ENCODE data around the gene CHPF2.

Gene CHPF2

GRCh38 chr7:151206914-151207313 is 25.4 kb upstream of the CHPF2 start:
- no peak for DNase-seq (ENCODE audit: low spot score)

- no peak for DNase-seq (ENCODE audit: low spot score)
These were observed 25.0 kb upstream of the CHPF2 start for GRCh38 chr7:151207315-151207714.

GRCh38 chr7:151207804-151208203 is 24.5 kb upstream of the CHPF2 start:
- no peak for DNase-seq (ENCODE audit: low spot score)

GRCh38 chr7:151208253-151208862 is 23.9 kb upstream of the CHPF2 start:
- DNase-seq (ENCODE audit: low spot score) = no peak

- DNase-seq (ENCODE audit: low spot score) = no peak
These were observed 22.7 kb upstream of the CHPF2 start for GRCh38 chr7:151209588-151209987.

- DNase-seq (ENCODE audit: low spot score) = no peak
These were observed 22.0 kb upstream of the CHPF2 start, which contains the start of gene H2BK1 for GRCh38 chr7:151210087-151210854. TSS of gene H2BK1 (minus strand) at chr7:151210488. CDS start at chr7:151210318, 170 bp downstream.

- DNase-seq (ENCODE audit: low spot score) = no peak
These were observed 21.0 kb upstream of the CHPF2 start for GRCh38 chr7:151211155-151211772.

GRCh38 chr7:151212626-151213025 is 19.7 kb upstream of the CHPF2 start:
- DNase-seq (ENCODE audit: low spot score) = no peak

GRCh38 chr7:151213826-151214225 is 18.5 kb upstream of the CHPF2 start:
- no peak for DNase-seq (ENCODE audit: low spot score)

- DNase-seq (ENCODE audit: low spot score) = no peak
These were observed 16.9 kb upstream of the CHPF2 start for GRCh38 chr7:151215396-151215795.

GRCh38 chr7:151218170-151218569 is 14.1 kb upstream of the CHPF2 start:
- no peak for DNase-seq (ENCODE audit: low spot score)

GRCh38 chr7:151223728-151224127 is 8.6 kb upstream of the CHPF2 start:
- no peak for DNase-seq (ENCODE audit: low spot score)

- no peak for DNase-seq (ENCODE audit: low spot score)
These were observed 6.3 kb upstream of the CHPF2 start for GRCh38 chr7:151225948-151226510.

GRCh38 chr7:151226560-151226874 is 5.8 kb upstream of the CHPF2 start:
- DNase-seq (ENCODE audit: low spot score) = no peak

GRCh38 chr7:151226875-151227782 is 5.2 kb upstream of the CHPF2 start, which contains the start of gene ABCF2:
TSS of gene ABCF2 (minus strand) at chr7:151227205. CDS start at chr7:151226458, 747 bp downstream.
- DNase-seq (ENCODE audit: low spot score) = peak; percentile 95

GRCh38 chr7:151228024-151228866 is 4.0 kb upstream of the CHPF2 start:
- no peak for DNase-seq (ENCODE audit: low spot score)

GRCh38 chr7:151229249-151229648 is 3.0 kb upstream of the CHPF2 start:
- no peak for DNase-seq (ENCODE audit: low spot score)

GRCh38 chr7:151231080-151231479 is 1.2 kb upstream of the CHPF2 start:
- no peak for DNase-seq (ENCODE audit: low spot score)

- peak; percentile 81 for DNase-seq (ENCODE audit: low spot score)
These were observed 826 bp downstream of the CHPF2 start for GRCh38 chr7:151232917-151233701.

GRCh38 chr7:151233804-151234203 is 1.5 kb downstream of the CHPF2 start:
- no peak for DNase-seq (ENCODE audit: low spot score)
